GM20000 (cell line): ENCODE data around the gene ING1.

Experiments used
- DNase-seq: peaks from one replicate; pipeline ENCODE4 v3.0.0; 2012; ENCODE audit warnings: low spot score
- CTCF ChIP-seq: IDR thresholded peaks from 2 replicates; pipeline ENCODE4 v1.5.1; 2012; ENCODE audit warnings: mild to moderate bottlenecking, control low read depth; ENCODE audit errors: extremely low read depth, missing control alignments

The ING1 gene

GRCh38 chr13:110767476-110767875, 54.0 kb downstream of the ING1 start:
- DNase-seq: no peak
- no peak for TF ChIP-seq CTCF

- TF ChIP-seq CTCF: no peak
- no peak for DNase-seq
These were observed 55.6 kb downstream of the ING1 start for GRCh38 chr13:110769097-110769496.

- no peak for DNase-seq
- TF ChIP-seq CTCF: no peak
These were observed 57.2 kb downstream of the ING1 start for GRCh38 chr13:110770678-110771077.

DNA sequence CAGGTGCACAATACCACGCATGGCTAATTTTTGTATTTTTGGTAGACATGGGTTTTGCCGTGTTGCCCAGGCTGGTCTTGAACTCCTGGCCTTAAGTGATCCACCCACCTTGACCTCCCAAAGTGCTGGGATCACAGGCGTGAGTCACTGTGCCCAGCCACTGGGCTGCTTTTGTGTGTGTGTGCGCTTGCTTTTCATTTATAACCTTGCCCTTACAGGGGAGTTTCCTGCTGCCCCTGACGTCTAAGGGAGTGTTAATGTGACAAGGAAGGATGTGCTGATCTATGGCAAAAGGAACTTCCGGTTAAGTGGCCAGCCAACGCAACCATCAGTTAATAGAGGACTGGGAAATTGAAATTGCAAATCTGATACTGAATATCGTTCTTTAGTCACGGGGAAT, 57.7 kb downstream of the ING1 start:
- peak; percentile 13 for DNase-seq
- TF ChIP-seq CTCF: no peak

DNA sequence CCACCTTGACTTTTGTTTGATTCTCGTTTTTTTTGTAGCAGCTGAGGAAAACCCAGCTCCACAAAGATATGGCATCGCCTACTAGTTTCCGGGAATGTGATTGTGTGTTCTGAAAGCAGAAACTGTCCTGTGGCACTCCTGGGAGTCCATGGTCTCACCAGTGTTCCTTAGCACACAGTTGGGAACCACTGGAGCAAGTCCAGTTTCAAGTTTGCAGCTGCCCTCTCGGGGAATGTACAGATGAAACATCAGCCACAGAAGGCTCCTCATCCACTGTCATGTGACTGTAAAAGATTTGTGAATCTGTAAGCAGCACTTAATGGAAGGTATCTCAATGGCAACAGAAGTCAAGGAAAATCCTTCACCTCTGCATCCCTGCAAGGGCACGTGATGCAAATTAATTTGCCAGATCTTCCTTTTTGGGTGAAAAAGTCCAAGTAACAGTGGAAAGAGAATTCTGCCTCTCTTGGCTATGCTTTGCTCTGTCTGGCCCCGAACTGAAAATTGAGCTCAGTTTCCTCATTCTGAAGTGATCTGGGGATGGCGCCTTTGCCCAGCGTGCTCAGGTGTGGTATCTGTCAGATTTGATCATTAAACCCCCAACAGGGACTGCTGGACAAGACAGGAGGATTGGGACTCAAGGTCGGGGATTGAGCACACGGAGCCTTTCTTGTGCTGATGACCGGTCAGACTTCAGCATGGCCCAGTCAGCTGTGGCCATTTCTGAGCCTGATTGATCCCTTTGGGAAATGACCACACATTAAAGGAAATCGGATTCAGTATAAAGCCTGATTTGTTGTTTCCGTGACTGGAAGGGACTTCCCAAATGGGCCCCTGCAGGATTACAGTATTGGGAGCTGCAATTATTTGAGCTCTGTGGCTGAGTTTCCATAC, 58.8 kb downstream of the ING1 start:
- DNase-seq: no peak
- no peak for TF ChIP-seq CTCF
